Measurements from ENCODE around the gene NPPB. TPM values are rescaled to one million over a fixed set of nuclear protein-coding genes. Genes with fewer than 3 reads are reported as not detected.
A peak's percentile ranks its signal among the peaks of the same experiment; 100 is the strongest.

The NPPB gene
- total and polyA plus RNA-seq, 9 of the 15 experiments (the other 6 are each of a cell fraction or from before 2014, with no cell fraction given) = not detected

DNA sequence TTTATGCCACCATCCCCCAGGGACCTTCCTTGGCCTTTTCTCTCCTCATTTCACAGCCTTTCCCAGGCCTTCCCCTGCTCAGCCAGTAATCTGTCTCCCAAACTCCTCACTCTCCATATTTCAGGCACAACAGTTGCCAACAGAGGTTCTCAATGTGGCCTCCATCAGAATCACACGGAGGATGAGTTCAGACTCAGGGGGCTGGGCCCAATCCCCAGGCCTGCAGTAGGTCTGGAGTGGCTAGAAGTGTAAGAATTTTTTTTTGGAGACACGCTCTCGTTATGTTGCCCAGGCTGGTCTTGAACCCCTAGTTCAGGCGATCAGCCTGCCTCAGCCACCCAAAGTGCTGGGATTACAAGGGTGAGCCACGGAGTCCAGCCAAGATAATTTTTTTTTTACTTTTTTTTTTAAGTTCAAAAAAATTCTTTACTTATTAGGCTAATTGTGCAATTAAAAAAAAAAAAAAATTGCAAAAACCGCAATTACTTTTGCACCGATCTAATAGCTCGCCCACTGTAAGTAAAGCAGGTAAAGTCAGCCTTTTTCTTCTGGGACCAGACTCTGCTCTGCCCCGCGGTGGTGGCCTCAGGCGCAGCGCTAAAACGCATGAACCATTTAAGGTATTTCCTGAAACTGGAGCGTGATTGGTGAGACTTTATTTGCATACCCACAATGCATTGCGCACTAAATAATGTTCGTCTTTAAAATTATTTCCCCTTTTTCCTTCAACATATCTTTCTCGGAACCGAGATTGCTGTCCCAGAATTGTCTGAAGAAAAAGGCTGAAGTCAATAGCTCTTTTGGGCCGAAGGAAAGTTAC lies 48.7 kb upstream of the NPPB start (continued):
- TF ChIP-seq POU5F1 (IDR thresholded peaks at IDR 0.05; ENCODE audit: borderline replicate concordance, low read depth, low read length, partially characterized antibody) = no peak
- TF ChIP-seq DDX20 (tag; IDR thresholded peaks at IDR 0.05; ENCODE audit: low read depth) = no peak
- TF ChIP-seq ILF3 (IDR thresholded peaks at IDR 0.05; ENCODE audit: borderline replicate concordance) = no peak
- TF ChIP-seq, protein P1, sequence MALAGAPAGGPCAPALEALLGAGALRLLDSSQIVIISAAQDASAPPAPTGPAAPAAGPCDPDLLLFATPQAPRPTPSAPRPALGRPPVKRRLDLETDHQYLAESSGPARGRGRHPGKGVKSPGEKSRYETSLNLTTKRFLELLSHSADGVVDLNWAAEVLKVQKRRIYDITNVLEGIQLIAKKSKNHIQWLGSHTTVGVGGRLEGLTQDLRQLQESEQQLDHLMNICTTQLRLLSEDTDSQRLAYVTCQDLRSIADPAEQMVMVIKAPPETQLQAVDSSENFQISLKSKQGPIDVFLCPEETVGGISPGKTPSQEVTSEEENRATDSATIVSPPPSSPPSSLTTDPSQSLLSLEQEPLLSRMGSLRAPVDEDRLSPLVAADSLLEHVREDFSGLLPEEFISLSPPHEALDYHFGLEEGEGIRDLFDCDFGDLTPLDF (CRISPR knock-in tag; IDR thresholded peaks at IDR 0.05) = no peak

DNA sequence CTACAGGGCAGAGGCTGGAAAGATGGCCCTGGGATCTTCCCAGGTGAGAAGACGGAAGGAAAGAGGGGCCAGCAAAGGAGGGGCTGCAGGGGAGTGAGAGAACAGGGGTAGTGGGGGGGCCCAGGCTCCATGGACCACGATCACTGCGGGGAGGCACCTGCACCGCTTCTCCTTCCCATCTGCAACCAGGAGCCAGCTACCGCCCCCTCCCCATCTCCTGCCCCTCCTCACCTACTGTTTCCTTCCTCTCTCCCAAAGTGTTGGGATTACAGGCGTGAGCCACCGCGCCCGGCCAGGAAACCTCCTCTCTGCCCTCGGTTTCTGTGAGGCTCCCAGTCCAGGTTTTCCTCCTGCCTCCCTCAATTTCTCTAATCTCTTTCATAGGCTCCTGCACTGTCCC lies 48.1 kb upstream of the NPPB start:
- Histone ChIP-seq H3K4me3 (no peak overlapping the region), H3K27me3 (ENCODE audit: control insufficient read depth in 2 of 2, insufficient read depth in 2 of 2, low read length in 2 of 2) (no peaks in the 10 kb centered on the region), H3K9me1 (ENCODE audit: control insufficient read depth, insufficient read depth, low read length) (no peaks in the 10 kb centered on the region), H3K9ac (ENCODE audit: insufficient read depth in 1 of 2, low read depth in 2 of 2, low read length in 2 of 2) (peak overlapping the region in 1 of 2 experiments; percentile 57; a peak in 1 of 4 replicates), H3K4me1 (replicated peaks in 1 of 2; ENCODE audit: control insufficient read depth in 2 of 2, insufficient read depth in 2 of 2, low read length in 2 of 2) (peaks cover 15 to 27% of the 10 kb centered on the region in 2 experiments), H3K79me2 (ENCODE audit: control insufficient read depth, insufficient read depth, low read length) (no peaks in the 10 kb centered on the region), H3K9me3 (replicated peaks; ENCODE audit: control insufficient read depth, insufficient read depth, low read depth, low read length) (no peaks in the 10 kb centered on the region), H3K36me3 (ENCODE audit: control insufficient read depth, insufficient read depth, low read length) (no peaks in the 10 kb centered on the region), H3K27ac (ENCODE audit: extremely low read depth, low read depth, low read length) (no peak overlapping the region), H2AFZ (ENCODE audit: low read depth, low read length) (0 out of 2 replicates have a peak overlapping the region, but pooled peaks have one; percentile 45), H4K20me1 (replicated peaks; ENCODE audit: control insufficient read depth, insufficient read depth, low read length) (no peaks in the 10 kb centered on the region), H3K4me2 (ENCODE audit: insufficient read depth, low read length) (no peak overlapping the region)
- FAIRE-seq = no peak
- no TSS peak for BruUV-seq (replicated peaks)
- TF ChIP-seq, protein P2, sequence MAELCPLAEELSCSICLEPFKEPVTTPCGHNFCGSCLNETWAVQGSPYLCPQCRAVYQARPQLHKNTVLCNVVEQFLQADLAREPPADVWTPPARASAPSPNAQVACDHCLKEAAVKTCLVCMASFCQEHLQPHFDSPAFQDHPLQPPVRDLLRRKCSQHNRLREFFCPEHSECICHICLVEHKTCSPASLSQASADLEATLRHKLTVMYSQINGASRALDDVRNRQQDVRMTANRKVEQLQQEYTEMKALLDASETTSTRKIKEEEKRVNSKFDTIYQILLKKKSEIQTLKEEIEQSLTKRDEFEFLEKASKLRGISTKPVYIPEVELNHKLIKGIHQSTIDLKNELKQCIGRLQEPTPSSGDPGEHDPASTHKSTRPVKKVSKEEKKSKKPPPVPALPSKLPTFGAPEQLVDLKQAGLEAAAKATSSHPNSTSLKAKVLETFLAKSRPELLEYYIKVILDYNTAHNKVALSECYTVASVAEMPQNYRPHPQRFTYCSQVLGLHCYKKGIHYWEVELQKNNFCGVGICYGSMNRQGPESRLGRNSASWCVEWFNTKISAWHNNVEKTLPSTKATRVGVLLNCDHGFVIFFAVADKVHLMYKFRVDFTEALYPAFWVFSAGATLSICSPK (IDR thresholded peaks at IDR 0.05; ENCODE audit: borderline replicate concordance) = no peak
- TF ChIP-seq MYBL2 (IDR thresholded peaks at IDR 0.05; ENCODE audit: low read depth) (no peak), MYBL2 (CRISPR knock-in tag; IDR thresholded peaks at IDR 0.05; ENCODE audit: borderline replicate concordance) (no peak)
- CTCF ChIA-PET (ENCODE audit: low intra/inter-chr PET ratio) = interaction anchor here (1.5 to 2.7 kb wide), 3 partner anchors 13 to 68 kb away, joined by 3 to 20 read pairs (median 7); no protein-coding TSS in a partner anchor
- no peak for ATAC-seq
- POLR2A ChIA-PET = interaction anchor here (0.5 to 5.3 kb wide), 8 partner anchors 13 to 126 kb away, joined by 5 to 304 read pairs (median 94); partner anchors contain the start of gene NPPA
- DNase-seq (ENCODE audit: extremely low read depth in 1 of 4, low spot score in 3 of 4) = no peak
- 61% methylated on average over 4 of the region's 10 CpGs for WGBS (ENCODE audit: insufficient coverage, low coverage, missing lambda C conversion rate)
- in situ Hi-C loops (cut with MboI) = no loop called here
- intact Hi-C loops (cut with micrococcal nuclease) = loop anchor here (1.0 to 5.0 kb wide), 3 partner anchors 25 to 110 kb away; partner anchors contain the start of genes MFN2 and MIIP

Data from K562 (cell line).